Naive thymus-derived CD4-positive, alpha-beta T cell (primary cell): ENCODE results near the gene SMIM11. TPM values are rescaled to one million over a fixed set of nuclear protein-coding genes. Genes with fewer than 3 reads are reported as not detected.

Experiments used
- ATAC-seq: fragments of 150-1000 bp; cut with Tn5 transposase; 2 replicates; pipeline ENCODE4 v1.10.0; 2021; ENCODE audit warnings: mild to moderate bottlenecking, moderate library complexity
- CTCF ChIA-PET: fragments of 350-600 bp; sonication (Branson Sonifier 250); formaldehyde crosslinking; loops from one replicate; lab custom pipeline; 2021; ENCODE audit warnings: antibody characterized with exemption; lab: Charles Lee
- POLR2A ChIA-PET: fragments of 350-600 bp; sonication (Branson Sonifier 250); formaldehyde crosslinking; loops from one replicate; lab custom pipeline; 2021; ENCODE audit warnings: antibody characterized with exemption, inconsistent platforms; lab: Charles Lee
- DNase-seq, 9 donors: peaks; one replicate each; pipeline versions ENCODE4 v3.0.0 to v3.0.0-alpha.2; 2020 to 2022; ENCODE audit warnings: mixed read lengths in 1 of 9
- H3K27ac ChIP-seq: one replicate; pipeline ENCODE4 v1.7.0; 2013; ENCODE audit warnings: mild to moderate bottlenecking, low read depth, low read length, moderate library complexity
- H3K27me3 ChIP-seq, 2 donors: one replicate each; pipeline ENCODE4 v1.7.0; 2013; ENCODE audit warnings: low read length in 2 of 2, mild to moderate bottlenecking in 2 of 2, moderate library complexity in 2 of 2; ENCODE audit not compliant: control insufficient read depth in 2 of 2, insufficient read depth in 2 of 2
- H3K36me3 ChIP-seq, 3 experiments: 1 replicate in 2 of 3; 2 replicates in 1 of 3; pipeline ENCODE4 v1.7.0; 2013; ENCODE audit warnings: low read length in 3 of 3, mild to moderate bottlenecking in 3 of 3, moderate library complexity in 1 of 3; ENCODE audit not compliant: insufficient read depth in 3 of 3, control insufficient read depth in 2 of 3
- H3K4me1 ChIP-seq, 2 donors: one replicate each; pipeline ENCODE4 v1.7.0; 2013; ENCODE audit warnings: low read length in 2 of 2, mild to moderate bottlenecking in 2 of 2, moderate library complexity in 1 of 2; ENCODE audit not compliant: control insufficient read depth in 2 of 2, insufficient read depth in 2 of 2
- H3K4me3 ChIP-seq: 2 replicates; pipeline ENCODE4 v1.7.0; 2013; ENCODE audit warnings: mild to moderate bottlenecking, low read length
- H3K9me3 ChIP-seq, 3 experiments: 1 replicate in 2 of 3; 2 replicates in 1 of 3; pipeline ENCODE4 v1.7.0; 2013; ENCODE audit warnings: low read length in 3 of 3; ENCODE audit not compliant: control insufficient read depth in 2 of 3
- H3K27ac Mint-ChIP-seq, 9 donors: one replicate each; pipeline ENCODE4 v1.8.0; 2020 to 2022; ENCODE audit warnings: mixed read lengths in 9 of 9, mild to moderate bottlenecking in 8 of 9, moderate library complexity in 5 of 9, inconsistent platforms in 2 of 9
- H3K27me3 Mint-ChIP-seq, 5 donors: one replicate each; pipeline ENCODE4 v1.8.0; 2021 to 2022; ENCODE audit warnings: mixed read lengths in 5 of 5, mild to moderate bottlenecking in 1 of 5
- H3K36me3 Mint-ChIP-seq, 5 donors: one replicate each; pipeline ENCODE4 v1.8.0; 2020 to 2022; ENCODE audit warnings: mixed read lengths in 5 of 5, mild to moderate bottlenecking in 3 of 5, inconsistent platforms in 1 of 5
- H3K4me1 Mint-ChIP-seq, 7 donors: one replicate each; pipeline ENCODE4 v1.8.0; 2020 to 2022; ENCODE audit warnings: mixed read lengths in 7 of 7, mild to moderate bottlenecking in 3 of 7, inconsistent platforms in 1 of 7
- H3K4me3 Mint-ChIP-seq, 10 donors: one replicate each; pipeline ENCODE4 v1.8.0; 2020 to 2022; ENCODE audit warnings: mild to moderate bottlenecking in 10 of 10, mixed read lengths in 10 of 10, moderate library complexity in 6 of 10, inconsistent platforms in 2 of 10
- H3K9me3 Mint-ChIP-seq, 11 donors: one replicate each; pipeline ENCODE4 v1.8.0; 2020 to 2022; ENCODE audit warnings: mixed read lengths in 11 of 11, mild to moderate bottlenecking in 4 of 11, inconsistent platforms in 1 of 11, moderate library complexity in 1 of 11
- intact Hi-C, 2 donors: fragments of 100-400 bp; cut with micrococcal nuclease; formaldehyde crosslinking; loops; one replicate each; pipeline ENCODE4 v1.15.1; 2023
- polyA plus RNA-seq, 2 donors: library from polyadenylated mRNA; unstranded; fragments of 300-500 nt; fragmentation: Illumina TruSeq; gene quantifications; one replicate each; pipeline ENCODE4 v1.2.3, GENCODE V29; 2021
- total RNA-seq, 6 experiments: library from RNA in 5 of 6; stranded (reverse) in 5 of 6; gene quantifications; 1 replicate in 5 of 6; 2 replicates in 1 of 6; pipeline ENCODE4 v1.2.3 and lab custom pipeline; 2021 to 2026

Gene SMIM11
- total and polyA plus RNA-seq, 7 experiments from 2014 or later = 5.6 to 19.8 (median 8.9) TPM

GRCh38 chr21:34358866-34359265 is 16.4 kb upstream of the SMIM11 start:
- no peaks in the 10 kb centered on the region for H3K4me1 ChIP-seq
- Mint-ChIP-seq H3K4me3 (no peak overlapping the region), H3K27ac (no peak overlapping the region), H3K4me1 (peaks cover 0 to 16% (median 9%) of the 10 kb centered on the region in 7 donors), H3K36me3 (peaks cover 0 to 4% (median 0%) of the 10 kb centered on the region in 5 donors), H3K9me3 (peaks cover 0 to 9% (median 0%) of the 10 kb centered on the region in 11 donors), H3K27me3 (peaks cover 18 to 52% (median 43%) of the 10 kb centered on the region in 5 donors)
- H3K27me3 ChIP-seq = no peaks in the 10 kb centered on the region
- ATAC-seq (no peak), DNase-seq (no peak)
- ChIA-PET CTCF (interaction anchor here (0.7 to 1.2 kb wide), 3 partner anchors 9 to 435 kb away, joined by 3 read pairs; no protein-coding TSS in a partner anchor), POLR2A (no interaction called here)
- intact Hi-C loops = no loop called here
- no peak overlapping the region for H3K27ac ChIP-seq
- no peak overlapping the region for H3K4me3 ChIP-seq
- H3K36me3 ChIP-seq = no peaks in the 10 kb centered on the region
- no peaks in the 10 kb centered on the region for H3K9me3 ChIP-seq

GRCh38 chr21:34360488-34361241 is 14.6 kb upstream of the SMIM11 start:
- Mint-ChIP-seq H3K27ac (no peak overlapping the region), H3K36me3 (peaks cover 0 to 4% (median 0%) of the 10 kb centered on the region in 5 donors), H3K9me3 (peaks cover 0 to 9% (median 0%) of the 10 kb centered on the region in 11 donors), H3K4me3 (no peak overlapping the region), H3K4me1 (peaks cover 0 to 12% (median 7%) of the 10 kb centered on the region in 7 donors), H3K27me3 (peaks cover 14 to 42% (median 30%) of the 10 kb centered on the region in 5 donors)
- CTCF ChIA-PET = interaction anchor here (0.8 kb wide), 2 partner anchors 13 to 437 kb away, joined by 3 read pairs; no protein-coding TSS in a partner anchor
- H3K36me3 ChIP-seq = no peaks in the 10 kb centered on the region
- no peaks in the 10 kb centered on the region for H3K9me3 ChIP-seq
- intact Hi-C loops = no loop called here
- no peaks in the 10 kb centered on the region for H3K27me3 ChIP-seq
- no peak for ATAC-seq
- no peaks in the 10 kb centered on the region for H3K4me1 ChIP-seq
- no peak overlapping the region for H3K4me3 ChIP-seq
- POLR2A ChIA-PET = interaction anchor here (1.2 kb wide), 1 partner anchor 13 kb away, joined by 4 read pairs; no protein-coding TSS in a partner anchor
- DNase-seq = no peak
- no peak overlapping the region for H3K27ac ChIP-seq

- no peak overlapping the region for H3K27ac Mint-ChIP-seq
- peaks cover 0 to 8% (median 0%) of the 10 kb centered on the region in 11 donors for H3K9me3 Mint-ChIP-seq
- H3K4me3 Mint-ChIP-seq = peak overlapping the region in 4 of 10 donors; percentile 4 to 70 (median 14)
- H3K9me3 ChIP-seq = no peaks in the 10 kb centered on the region
- intact Hi-C loops = loop anchor here in 1 of 2 donors (1.0 kb wide), 2 partner anchors 241 to 268 kb away; no protein-coding TSS in a partner anchor
- peaks cover 0 to 11% (median 7%) of the 10 kb centered on the region in 7 donors for H3K4me1 Mint-ChIP-seq
- H3K36me3 ChIP-seq = no peaks in the 10 kb centered on the region
- ChIA-PET POLR2A (no interaction called here), CTCF (interaction anchor here (0.6 to 2.2 kb wide), 12 partner anchors 8 to 467 kb away, joined by 3 to 12 read pairs (median 4); no protein-coding TSS in a partner anchor)
- H3K4me3 ChIP-seq = no peak overlapping the region
- no peak overlapping the region for H3K27ac ChIP-seq
- H3K36me3 Mint-ChIP-seq = peaks cover 0 to 4% (median 0%) of the 10 kb centered on the region in 5 donors
- peak; percentile 14 for ATAC-seq
- no peaks in the 10 kb centered on the region for H3K4me1 ChIP-seq
- H3K27me3 Mint-ChIP-seq = peaks cover 5 to 30% (median 19%) of the 10 kb centered on the region in 5 donors
- H3K27me3 ChIP-seq = no peaks in the 10 kb centered on the region
- DNase-seq = no peak
Measured at GRCh38 chr21:34362136-34362444, 13.2 kb upstream of the SMIM11 start.

- H3K36me3 Mint-ChIP-seq = peaks cover 0 to 4% (median 0%) of the 10 kb centered on the region in 5 donors
- H3K4me3 Mint-ChIP-seq = no peak overlapping the region
- Histone ChIP-seq H3K36me3 (no peaks in the 10 kb centered on the region), H3K4me3 (no peak overlapping the region), H3K4me1 (no peaks in the 10 kb centered on the region), H3K9me3 (no peaks in the 10 kb centered on the region), H3K27ac (no peak overlapping the region), H3K27me3 (no peaks in the 10 kb centered on the region)
- peaks cover 0 to 8% (median 0%) of the 10 kb centered on the region in 11 donors for H3K9me3 Mint-ChIP-seq
- POLR2A ChIA-PET = no interaction called here
- H3K4me1 Mint-ChIP-seq = peaks cover 0 to 11% (median 7%) of the 10 kb centered on the region in 7 donors
- intact Hi-C loops = loop anchor here in 1 of 2 donors (1.0 kb wide), 2 partner anchors 241 to 268 kb away; no protein-coding TSS in a partner anchor
- CTCF ChIA-PET = interaction anchor here (0.6 to 2.2 kb wide), 13 partner anchors 8 to 1527 kb away, joined by 3 to 12 read pairs (median 4); no protein-coding TSS in a partner anchor
- DNase-seq (no peak), ATAC-seq (no peak)
- no peak overlapping the region for H3K27ac Mint-ChIP-seq
- H3K27me3 Mint-ChIP-seq = peaks cover 5 to 30% (median 19%) of the 10 kb centered on the region in 5 donors
Measured at GRCh38 chr21:34362670-34363069, 12.6 kb upstream of the SMIM11 start.

- Histone ChIP-seq H3K27ac (no peak within 1 kb of the TSS), H3K4me1 (no peaks in the 10 kb centered on the region), H3K36me3 (no peaks in the 10 kb centered on the region), H3K4me3 (no peak within 1 kb of the TSS), H3K9me3 (no peaks in the 10 kb centered on the region), H3K27me3 (no peaks in the 10 kb centered on the region)
- Mint-ChIP-seq H3K27me3 (peaks cover 5 to 26% (median 15%) of the 10 kb centered on the region in 5 donors), H3K4me3 (no peak within 1 kb of the TSS), H3K4me1 (peaks cover 0 to 11% (median 7%) of the 10 kb centered on the region in 7 donors), H3K36me3 (peaks cover 0 to 3% (median 0%) of the 10 kb centered on the region in 5 donors), H3K27ac (no peak within 1 kb of the TSS), H3K9me3 (peaks cover 0 to 4% (median 0%) of the 10 kb centered on the region in 11 donors)
- CTCF ChIA-PET = no interaction called here
- ATAC-seq = no peak
- intact Hi-C loops = no loop called here
- POLR2A ChIA-PET = no interaction called here
- DNase-seq = no peak
Measured at GRCh38 chr21:34363733-34364132, 11.6 kb upstream of the SMIM11 start, which contains the start of gene KCNE2. TSS of gene KCNE2 (plus strand) at chr21:34364006. CDS start at chr21:34370479, 6,473 bp downstream.

- Histone ChIP-seq H3K36me3 (no peaks in the 10 kb centered on the region), H3K4me3 (no peak overlapping the region), H3K9me3 (no peaks in the 10 kb centered on the region), H3K27me3 (no peaks in the 10 kb centered on the region), H3K4me1 (no peaks in the 10 kb centered on the region), H3K27ac (no peak overlapping the region)
- no peak for DNase-seq
- H3K27ac Mint-ChIP-seq = no peak overlapping the region
- intact Hi-C loops = no loop called here
- no peak for ATAC-seq
- H3K9me3 Mint-ChIP-seq = no peaks in the 10 kb centered on the region
- ChIA-PET CTCF (no interaction called here), POLR2A (no interaction called here)
- H3K4me1 Mint-ChIP-seq = peaks cover 0 to 11% (median 7%) of the 10 kb centered on the region in 7 donors
- peaks cover 5 to 24% (median 11%) of the 10 kb centered on the region in 5 donors for H3K27me3 Mint-ChIP-seq
- no peak overlapping the region for H3K4me3 Mint-ChIP-seq
- no peaks in the 10 kb centered on the region for H3K36me3 Mint-ChIP-seq
Measured at GRCh38 chr21:34364921-34365320, 10.4 kb upstream of the SMIM11 start.
